Cardiac fibroblast (primary cell): ENCODE data around the gene CD151.
A peak's percentile ranks its signal among the peaks of the same experiment; 100 is the strongest.

Experiments used
- DNase-seq, 2 donors: peaks; one replicate each; pipeline versions ENCODE4 v3.0.0 to v3.0.0-alpha.2; 2010; ENCODE audit warnings: low read depth in 2 of 2
- H3K4me3 ChIP-seq, 2 donors: replicated peaks in 1 of 2; 1 replicate in 1 of 2; 2 replicates in 1 of 2; pipeline ENCODE4 v1.5.1; 2011; ENCODE audit warnings: low read depth in 2 of 2, low read length in 2 of 2, mild to moderate bottlenecking in 2 of 2, moderate library complexity in 1 of 2
- CTCF ChIP-seq: IDR thresholded peaks from one replicate; pipeline ENCODE4 v1.5.1; 2011; ENCODE audit warnings: low read depth, mild to moderate bottlenecking, low read length, inconsistent platforms

The CD151 gene

GRCh38 chr11:876545-876944, 43.8 kb downstream of the CD151 start:
- TF ChIP-seq CTCF, result no peak
- no peak overlapping the region for H3K4me3 ChIP-seq
- DNase-seq, result no peak

- H3K4me3 ChIP-seq, result no peak overlapping the region
- no peak for DNase-seq
- TF ChIP-seq CTCF, result no peak
These were observed 44.8 kb downstream of the CD151 start for GRCh38 chr11:877565-877964.

- no peak overlapping the region for H3K4me3 ChIP-seq
- peak; percentile 3 for TF ChIP-seq CTCF
- DNase-seq, result no peak
These were observed 47.7 kb downstream of the CD151 start for GRCh38 chr11:880447-880846.

GRCh38 chr11:882596-882995, 49.8 kb downstream of the CD151 start:
- TF ChIP-seq CTCF, result no peak
- no peak overlapping the region for H3K4me3 ChIP-seq

GRCh38 chr11:883527-883926, 50.8 kb downstream of the CD151 start:
- DNase-seq, result no peak
- H3K4me3 ChIP-seq, result no peak overlapping the region
- TF ChIP-seq CTCF, result no peak

More at GRCh38 chr11:882596-882995, 49.8 kb downstream of the CD151 start:
- no peak for DNase-seq

GRCh38 chr11:884578-885070, 51.9 kb downstream of the CD151 start:
- DNase-seq, result no peak
- no peak for TF ChIP-seq CTCF
- no peak overlapping the region for H3K4me3 ChIP-seq

- no peak for DNase-seq
- no peak overlapping the region for H3K4me3 ChIP-seq
- no peak for TF ChIP-seq CTCF
These were observed 53.8 kb downstream of the CD151 start for GRCh38 chr11:886568-886967.
